DND-41 (cell line): Measurements from ENCODE around the gene DPY19L1.
"Not testable (repeated sequence)": the region's sequence is repeated elsewhere in the genome, so short reads cannot be mapped to it uniquely, and the experiment has no call there.

Experiments
- ATAC-seq: fragments of 200-7000 bp; cut with Tn5 transposase; 3 replicates; pipeline ENCODE4 v1.9.1; 2021; ENCODE audit warnings: low read depth; ENCODE audit not compliant: insufficient read depth
- DNase-seq: peaks from one replicate; pipeline ENCODE4 v3.0.0-alpha.2; 2020
- H2AFZ ChIP-seq: 2 replicates; pipeline ENCODE4 v1.6.0; 2012; ENCODE audit warnings: low read depth, low read length
- H3K27ac ChIP-seq: 2 replicates; pipeline ENCODE4 v1.5.1; 2012; ENCODE audit warnings: low read length, inconsistent platforms
- H3K27me3 ChIP-seq: fragments of 200-600 bp; sonication (generic); 2 replicates; pipeline ENCODE4 v1.6.0; 2012; ENCODE audit warnings: low read length, mild to moderate bottlenecking, inconsistent platforms; ENCODE audit not compliant: insufficient read depth, poor library complexity
- H3K36me3 ChIP-seq: 2 replicates; pipeline ENCODE4 v1.5.1; 2012; ENCODE audit warnings: low read length, inconsistent platforms; ENCODE audit not compliant: insufficient read depth
- H3K4me1 ChIP-seq: 2 replicates; pipeline ENCODE4 v1.5.1; 2012; ENCODE audit warnings: mild to moderate bottlenecking, low read length; ENCODE audit not compliant: insufficient read depth
- H3K4me2 ChIP-seq: 2 replicates; pipeline ENCODE4 v1.6.0; 2012; ENCODE audit warnings: mild to moderate bottlenecking, moderate library complexity, low read length, inconsistent platforms; ENCODE audit not compliant: insufficient read depth
- H3K4me3 ChIP-seq, 2 experiments: fragments of 200-600 bp in 1 of 2; shearing (Covaris generic) in 1 of 2; 2 replicates each; pipeline ENCODE4 v1.5.1; 2012 to 2016; ENCODE audit warnings: inconsistent platforms in 2 of 2, low read length in 2 of 2, mild to moderate bottlenecking in 2 of 2, low read depth in 1 of 2, moderate library complexity in 1 of 2
- H3K79me2 ChIP-seq: 2 replicates; pipeline ENCODE4 v1.6.0; 2012; ENCODE audit warnings: low read length, inconsistent platforms; ENCODE audit not compliant: insufficient read depth
- H3K9ac ChIP-seq: 2 replicates; pipeline ENCODE4 v1.6.0; 2012; ENCODE audit warnings: low read depth, mild to moderate bottlenecking, inconsistent platforms, low read length, moderate library complexity
- H3K9me3 ChIP-seq: 2 replicates; pipeline ENCODE4 v1.5.1; 2012; ENCODE audit warnings: low read length, moderate library complexity, mild to moderate bottlenecking, inconsistent platforms; ENCODE audit not compliant: insufficient read depth, severe bottlenecking
- H4K20me1 ChIP-seq: 2 replicates; pipeline ENCODE4 v1.6.0; 2012; ENCODE audit warnings: low read length; ENCODE audit not compliant: insufficient read depth
- EZH2 ChIP-seq: IDR thresholded peaks from 3 replicates; pipeline ENCODE4 v1.6.1; 2012; ENCODE audit warnings: borderline replicate concordance, low read depth, mild to moderate bottlenecking, moderate library complexity, low read length, inconsistent platforms; ENCODE audit not compliant: severe bottlenecking
- TF ChIP-seq, protein P1 (sequence below): IDR thresholded peaks from 2 replicates; pipeline ENCODE4 v1.5.1; 2012; ENCODE audit warnings: borderline replicate concordance, low read length, moderate library complexity, mild to moderate bottlenecking; ENCODE audit not compliant: poor library complexity, severe bottlenecking; ENCODE audit errors: extremely low read depth

The DPY19L1 gene

GRCh38 chr7:34996423-34997090 lies 40.7 kb downstream of the DPY19L1 start:
- H3K27me3 ChIP-seq, H3K4me1 ChIP-seq, H3K9me3 ChIP-seq, H3K9ac ChIP-seq, H4K20me1 ChIP-seq, H3K36me3 ChIP-seq, H2AFZ ChIP-seq, H3K4me2 ChIP-seq, H3K79me2 ChIP-seq, H3K4me3 ChIP-seq, ATAC-seq, DNase-seq, H3K27ac ChIP-seq: not testable (repeated sequence)

GRCh38 chr7:34995757-34996156 lies 41.5 kb downstream of the DPY19L1 start:
- TF ChIP-seq EZH2, result no peak
- TF ChIP-seq, protein P1, sequence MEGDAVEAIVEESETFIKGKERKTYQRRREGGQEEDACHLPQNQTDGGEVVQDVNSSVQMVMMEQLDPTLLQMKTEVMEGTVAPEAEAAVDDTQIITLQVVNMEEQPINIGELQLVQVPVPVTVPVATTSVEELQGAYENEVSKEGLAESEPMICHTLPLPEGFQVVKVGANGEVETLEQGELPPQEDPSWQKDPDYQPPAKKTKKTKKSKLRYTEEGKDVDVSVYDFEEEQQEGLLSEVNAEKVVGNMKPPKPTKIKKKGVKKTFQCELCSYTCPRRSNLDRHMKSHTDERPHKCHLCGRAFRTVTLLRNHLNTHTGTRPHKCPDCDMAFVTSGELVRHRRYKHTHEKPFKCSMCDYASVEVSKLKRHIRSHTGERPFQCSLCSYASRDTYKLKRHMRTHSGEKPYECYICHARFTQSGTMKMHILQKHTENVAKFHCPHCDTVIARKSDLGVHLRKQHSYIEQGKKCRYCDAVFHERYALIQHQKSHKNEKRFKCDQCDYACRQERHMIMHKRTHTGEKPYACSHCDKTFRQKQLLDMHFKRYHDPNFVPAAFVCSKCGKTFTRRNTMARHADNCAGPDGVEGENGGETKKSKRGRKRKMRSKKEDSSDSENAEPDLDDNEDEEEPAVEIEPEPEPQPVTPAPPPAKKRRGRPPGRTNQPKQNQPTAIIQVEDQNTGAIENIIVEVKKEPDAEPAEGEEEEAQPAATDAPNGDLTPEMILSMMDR, result no peak
- H3K27me3 ChIP-seq, result no peaks in the 10 kb centered on the region
- H3K9ac ChIP-seq, result no peak overlapping the region
- H2AFZ ChIP-seq, result no peak overlapping the region
- H3K27ac ChIP-seq, result no peak overlapping the region
- H3K4me2 ChIP-seq, result no peak overlapping the region
- DNase-seq (no peak), ATAC-seq (no peak)
- H3K36me3 ChIP-seq, result no peaks in the 10 kb centered on the region
- no peaks in the 10 kb centered on the region for H3K79me2 ChIP-seq
- no peak overlapping the region for H3K4me3 ChIP-seq
- no peaks in the 10 kb centered on the region for H3K4me1 ChIP-seq
- no peaks in the 10 kb centered on the region for H3K9me3 ChIP-seq
- H4K20me1 ChIP-seq, result no peaks in the 10 kb centered on the region

GRCh38 chr7:34991938-34992840 lies 45.1 kb downstream of the DPY19L1 start:
- Histone ChIP-seq H2AFZ (no peak overlapping the region), H3K4me2 (no peak overlapping the region), H3K27ac (no peak overlapping the region)

GRCh38 chr7:34988442-34989125 lies 48.7 kb downstream of the DPY19L1 start:
- H3K27ac ChIP-seq, H2AFZ ChIP-seq, H3K4me1 ChIP-seq, H4K20me1 ChIP-seq, H3K9me3 ChIP-seq, ATAC-seq, H3K4me3 ChIP-seq, H3K4me2 ChIP-seq, DNase-seq, H3K27me3 ChIP-seq, H3K36me3 ChIP-seq, H3K79me2 ChIP-seq, H3K9ac ChIP-seq: not testable (repeated sequence)

More at GRCh38 chr7:34991938-34992840, 45.1 kb downstream of the DPY19L1 start:
- no peak for DNase-seq
- no peaks in the 10 kb centered on the region for H3K9me3 ChIP-seq
- no peaks in the 10 kb centered on the region for H3K27me3 ChIP-seq
- no peaks in the 10 kb centered on the region for H3K79me2 ChIP-seq
- no peaks in the 10 kb centered on the region for H4K20me1 ChIP-seq
- H3K36me3 ChIP-seq, result no peaks in the 10 kb centered on the region
- H3K4me1 ChIP-seq, result no peaks in the 10 kb centered on the region
- H3K4me3 ChIP-seq, result no peak overlapping the region
- no peak for ATAC-seq
- TF ChIP-seq, protein P1, result no peak
- TF ChIP-seq EZH2, result no peak
- no peak overlapping the region for H3K9ac ChIP-seq

- not testable (repeated sequence) for H3K4me3 ChIP-seq
These were observed 52.1 kb downstream of the DPY19L1 start for GRCh38 chr7:34985155-34985554.

DNA sequence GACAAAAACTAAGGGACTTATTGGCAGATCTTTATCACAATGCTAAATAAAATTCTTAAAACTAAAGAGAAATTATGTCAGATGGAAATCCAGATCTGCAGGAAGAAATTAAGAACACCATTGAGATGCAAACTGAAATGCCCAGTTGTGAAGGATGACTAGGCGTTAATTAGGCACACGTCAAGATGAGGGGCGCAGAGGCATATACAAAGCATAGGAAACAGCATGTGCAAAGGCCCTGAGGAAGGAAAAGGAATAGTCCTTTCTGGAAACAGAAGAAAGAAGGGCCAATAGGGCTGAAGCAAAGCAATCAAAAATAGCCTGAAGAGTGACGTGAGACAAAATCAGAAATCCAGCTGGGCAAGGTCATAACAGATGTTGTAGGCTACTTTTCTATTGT lies 53.1 kb downstream of the DPY19L1 start:
- H3K9ac ChIP-seq, H3K4me1 ChIP-seq, DNase-seq, H3K79me2 ChIP-seq, H3K9me3 ChIP-seq, H2AFZ ChIP-seq, H3K4me2 ChIP-seq, ATAC-seq, H3K4me3 ChIP-seq, H3K36me3 ChIP-seq, H4K20me1 ChIP-seq, H3K27me3 ChIP-seq, H3K27ac ChIP-seq: not testable (repeated sequence)

More at GRCh38 chr7:34985155-34985554, 52.1 kb downstream of the DPY19L1 start:
- H3K27ac ChIP-seq, H3K36me3 ChIP-seq, H3K79me2 ChIP-seq, DNase-seq, H4K20me1 ChIP-seq, H2AFZ ChIP-seq, H3K4me1 ChIP-seq, H3K9ac ChIP-seq, H3K4me2 ChIP-seq, H3K27me3 ChIP-seq, H3K9me3 ChIP-seq, ATAC-seq: not testable (repeated sequence)
